ENCODE data around the gene KCMF1. TPM values are rescaled to one million over a fixed set of nuclear protein-coding genes. Genes with fewer than 3 reads are reported as not detected.

The KCMF1 gene
- polyA plus RNA-seq, 1 donor (not counting 4 experiments of a cell fraction or from before 2014, with no cell fraction given) = 111 TPM

DNA sequence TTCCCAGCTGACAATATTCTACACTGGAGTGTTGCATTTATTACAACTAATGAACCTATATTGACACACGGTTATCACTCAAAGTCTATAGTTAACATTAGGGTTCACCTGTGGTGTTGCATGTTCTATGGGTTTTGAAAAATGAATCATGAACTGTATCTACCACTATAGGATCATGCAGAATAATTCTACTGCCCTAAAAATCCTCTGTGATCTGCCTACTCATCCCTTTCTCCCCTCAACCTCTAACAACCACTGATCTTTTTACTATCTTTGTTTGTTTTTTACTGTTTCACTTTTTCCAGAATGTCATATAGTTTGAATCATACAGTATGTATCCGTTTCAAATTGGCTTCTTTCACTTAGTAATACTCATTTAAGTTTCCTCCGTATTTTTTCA, 114.6 kb downstream of the KCMF1 start:
- peaks cover 4% of the 10 kb centered on the region for H3K9me3 ChIP-seq (ENCODE audit: control insufficient read depth, low read depth, low read length)
- H3K27ac ChIP-seq (ENCODE audit: control insufficient read depth, insufficient read depth, low read length) = no peak overlapping the region
- H3K27me3 ChIP-seq (ENCODE audit: control insufficient read depth, extremely low read depth, insufficient read depth, low read length) = no peaks in the 10 kb centered on the region
- no peak overlapping the region for H3K9ac ChIP-seq (ENCODE audit: control insufficient read depth, extremely low read depth, insufficient read depth, low read length)
- no peaks in the 10 kb centered on the region for H3K79me2 ChIP-seq (ENCODE audit: control insufficient read depth, insufficient read depth, low read length)
- no peaks in the 10 kb centered on the region for H3K9me1 ChIP-seq (ENCODE audit: control insufficient read depth, extremely low read depth, insufficient read depth, low read length)
- H3K4me3 ChIP-seq (ENCODE audit: control insufficient read depth in 2 of 3, extremely low read depth in 1 of 3, insufficient read depth in 2 of 3, low read depth in 1 of 3, low read length in 3 of 3) = no peak overlapping the region
- no peaks in the 10 kb centered on the region for H3K4me1 ChIP-seq (ENCODE audit: control insufficient read depth, extremely low read depth, insufficient read depth, low read length)
- DNase-seq (ENCODE audit: low read depth, low spot score) (no peak), FAIRE-seq (no peak)
- TF ChIP-seq EZH2 (IDR thresholded peaks at IDR 0.05; ENCODE audit: low read length) = no peak
- H3K4me2 ChIP-seq (ENCODE audit: control insufficient read depth, extremely low read depth, insufficient read depth, low read depth, low read length) = no peak overlapping the region
- dilution Hi-C loops (cut with MboI; ENCODE audit: extremely low pct_ligation_motif_present, low sequenced_read_pairs) = no loop called here
- no peaks in the 10 kb centered on the region for H4K20me1 ChIP-seq (ENCODE audit: control insufficient read depth, extremely low read depth, insufficient read depth, low read length)
- H2AFZ ChIP-seq (ENCODE audit: control insufficient read depth, low read length) = no peak overlapping the region
- no peaks in the 10 kb centered on the region for H3K36me3 ChIP-seq (ENCODE audit: control insufficient read depth in 2 of 2, extremely low read depth in 1 of 2, insufficient read depth in 2 of 2, low read length in 2 of 2)

DNA sequence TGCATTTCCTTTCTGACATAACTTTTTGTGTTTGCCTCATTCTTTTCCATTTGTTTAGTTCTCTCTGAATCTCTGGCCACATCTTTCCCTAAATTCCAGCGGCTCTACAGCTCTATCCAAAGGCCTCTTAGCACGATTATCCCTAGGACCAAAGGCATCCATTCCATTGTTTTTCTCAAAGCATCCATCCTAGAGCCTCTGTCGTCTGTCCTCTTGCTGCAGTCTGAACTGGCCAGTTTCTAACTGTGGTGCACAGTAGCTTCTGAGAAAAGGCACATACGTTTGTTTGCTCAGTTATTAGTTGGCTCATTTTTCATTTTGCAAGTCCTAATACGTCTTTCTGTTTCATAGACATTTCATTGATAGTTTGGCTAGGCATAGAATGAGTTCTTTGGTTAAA, 116.6 kb downstream of the KCMF1 start:
- no peaks in the 10 kb centered on the region for H3K9me3 ChIP-seq (ENCODE audit: control insufficient read depth, low read depth, low read length)
- no peaks in the 10 kb centered on the region for H3K79me2 ChIP-seq (ENCODE audit: control insufficient read depth, insufficient read depth, low read length)
- FAIRE-seq = no peak
- H3K4me2 ChIP-seq (ENCODE audit: control insufficient read depth, extremely low read depth, insufficient read depth, low read depth, low read length) = no peak overlapping the region
- H4K20me1 ChIP-seq (ENCODE audit: control insufficient read depth, extremely low read depth, insufficient read depth, low read length) = no peaks in the 10 kb centered on the region
- H3K36me3 ChIP-seq (ENCODE audit: control insufficient read depth in 2 of 2, extremely low read depth in 1 of 2, insufficient read depth in 2 of 2, low read length in 2 of 2) = no peaks in the 10 kb centered on the region
- H3K9me1 ChIP-seq (ENCODE audit: control insufficient read depth, extremely low read depth, insufficient read depth, low read length) = no peaks in the 10 kb centered on the region
- no peaks in the 10 kb centered on the region for H3K27me3 ChIP-seq (ENCODE audit: control insufficient read depth, extremely low read depth, insufficient read depth, low read length)
- DNase-seq (ENCODE audit: low read depth, low spot score) = no peak
- H3K27ac ChIP-seq (ENCODE audit: control insufficient read depth, insufficient read depth, low read length) = no peak overlapping the region
- no peak overlapping the region for H2AFZ ChIP-seq (ENCODE audit: control insufficient read depth, low read length)
- dilution Hi-C loops (cut with MboI; ENCODE audit: extremely low pct_ligation_motif_present, low sequenced_read_pairs) = no loop called here
- no peak for TF ChIP-seq EZH2 (IDR thresholded peaks at IDR 0.05; ENCODE audit: low read length)
- TF ChIP-seq, protein P1, sequence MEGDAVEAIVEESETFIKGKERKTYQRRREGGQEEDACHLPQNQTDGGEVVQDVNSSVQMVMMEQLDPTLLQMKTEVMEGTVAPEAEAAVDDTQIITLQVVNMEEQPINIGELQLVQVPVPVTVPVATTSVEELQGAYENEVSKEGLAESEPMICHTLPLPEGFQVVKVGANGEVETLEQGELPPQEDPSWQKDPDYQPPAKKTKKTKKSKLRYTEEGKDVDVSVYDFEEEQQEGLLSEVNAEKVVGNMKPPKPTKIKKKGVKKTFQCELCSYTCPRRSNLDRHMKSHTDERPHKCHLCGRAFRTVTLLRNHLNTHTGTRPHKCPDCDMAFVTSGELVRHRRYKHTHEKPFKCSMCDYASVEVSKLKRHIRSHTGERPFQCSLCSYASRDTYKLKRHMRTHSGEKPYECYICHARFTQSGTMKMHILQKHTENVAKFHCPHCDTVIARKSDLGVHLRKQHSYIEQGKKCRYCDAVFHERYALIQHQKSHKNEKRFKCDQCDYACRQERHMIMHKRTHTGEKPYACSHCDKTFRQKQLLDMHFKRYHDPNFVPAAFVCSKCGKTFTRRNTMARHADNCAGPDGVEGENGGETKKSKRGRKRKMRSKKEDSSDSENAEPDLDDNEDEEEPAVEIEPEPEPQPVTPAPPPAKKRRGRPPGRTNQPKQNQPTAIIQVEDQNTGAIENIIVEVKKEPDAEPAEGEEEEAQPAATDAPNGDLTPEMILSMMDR (optimal IDR thresholded peaks at IDR 0.05 in 1 of 3, IDR thresholded peaks at IDR 0.05 in 1 of 3, conservative IDR thresholded peaks at IDR 0.05 in 1 of 3; ENCODE audit: extremely low read depth in 1 of 3, insufficient read depth in 2 of 3, low read length in 3 of 3) = no peak
- no peak overlapping the region for H3K9ac ChIP-seq (ENCODE audit: control insufficient read depth, extremely low read depth, insufficient read depth, low read length)
- no peaks in the 10 kb centered on the region for H3K4me1 ChIP-seq (ENCODE audit: control insufficient read depth, extremely low read depth, insufficient read depth, low read length)
- H3K4me3 ChIP-seq (ENCODE audit: control insufficient read depth in 2 of 3, extremely low read depth in 1 of 3, insufficient read depth in 2 of 3, low read depth in 1 of 3, low read length in 3 of 3) = no peak overlapping the region

DNA sequence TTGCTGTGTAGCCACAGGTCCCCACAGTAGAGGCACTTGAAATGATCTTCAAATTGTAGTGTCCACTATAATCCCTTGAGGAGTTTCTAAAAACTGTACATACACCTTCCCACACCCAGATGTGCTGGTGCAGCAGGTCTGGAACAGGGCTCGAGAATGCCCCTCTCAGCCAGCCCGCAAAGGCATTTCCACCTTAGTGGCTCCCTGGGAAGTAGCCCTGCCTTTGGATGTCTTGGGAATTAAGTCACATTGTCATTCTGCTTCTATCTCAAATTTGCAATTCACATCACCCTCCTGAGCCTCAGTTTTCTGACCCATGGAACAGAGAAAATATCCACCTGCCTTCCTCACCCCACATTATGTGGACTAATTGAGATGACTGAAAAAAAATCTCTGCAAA, 118.0 kb downstream of the KCMF1 start:
- Histone ChIP-seq H3K4me3 (ENCODE audit: control insufficient read depth in 2 of 3, extremely low read depth in 1 of 3, insufficient read depth in 2 of 3, low read depth in 1 of 3, low read length in 3 of 3) (no peak overlapping the region), H3K9ac (ENCODE audit: control insufficient read depth, extremely low read depth, insufficient read depth, low read length) (no peak overlapping the region), H3K4me1 (ENCODE audit: control insufficient read depth, extremely low read depth, insufficient read depth, low read length) (no peaks in the 10 kb centered on the region), H2AFZ (ENCODE audit: control insufficient read depth, low read length) (no peak overlapping the region), H3K36me3 (ENCODE audit: control insufficient read depth in 2 of 2, extremely low read depth in 1 of 2, insufficient read depth in 2 of 2, low read length in 2 of 2) (no peaks in the 10 kb centered on the region), H3K27ac (ENCODE audit: control insufficient read depth, insufficient read depth, low read length) (no peak overlapping the region), H3K4me2 (ENCODE audit: control insufficient read depth, extremely low read depth, insufficient read depth, low read depth, low read length) (no peak overlapping the region), H3K9me1 (ENCODE audit: control insufficient read depth, extremely low read depth, insufficient read depth, low read length) (no peaks in the 10 kb centered on the region), H3K27me3 (ENCODE audit: control insufficient read depth, extremely low read depth, insufficient read depth, low read length) (no peaks in the 10 kb centered on the region), H4K20me1 (ENCODE audit: control insufficient read depth, extremely low read depth, insufficient read depth, low read length) (no peaks in the 10 kb centered on the region), H3K9me3 (ENCODE audit: control insufficient read depth, low read depth, low read length) (no peaks in the 10 kb centered on the region), H3K79me2 (ENCODE audit: control insufficient read depth, insufficient read depth, low read length) (no peaks in the 10 kb centered on the region)
- FAIRE-seq = no peak
- no peak for DNase-seq (ENCODE audit: low read depth, low spot score)
- dilution Hi-C loops (cut with MboI; ENCODE audit: extremely low pct_ligation_motif_present, low sequenced_read_pairs) = no loop called here
- TF ChIP-seq EZH2 (IDR thresholded peaks at IDR 0.05; ENCODE audit: low read length) = no peak
- TF ChIP-seq, protein P1 (optimal IDR thresholded peaks at IDR 0.05 in 1 of 3, IDR thresholded peaks at IDR 0.05 in 1 of 3, conservative IDR thresholded peaks at IDR 0.05 in 1 of 3; ENCODE audit: extremely low read depth in 1 of 3, insufficient read depth in 2 of 3, low read length in 3 of 3) = no peak
